Chondrocyte (in vitro differentiated cells): ENCODE data around the gene ZDHHC11. TPM values are rescaled to one million over a fixed set of nuclear protein-coding genes. Genes with fewer than 3 reads are reported as not detected.

Source experiments
- DNase-seq: peaks from one replicate; pipeline ENCODE4 v3.0.0; 2021; ENCODE audit warnings: mixed read lengths, low spot score
- H3K27ac Mint-ChIP-seq: one replicate; pipeline ENCODE4 v1.8.0; 2021; ENCODE audit warnings: mild to moderate bottlenecking, moderate library complexity, mixed read lengths; ENCODE audit not compliant: unreplicated experiment
- H3K27me3 Mint-ChIP-seq: 2 replicates; pipeline ENCODE4 v1.8.0; 2021; ENCODE audit warnings: low read depth, mixed read lengths
- H3K36me3 Mint-ChIP-seq: 2 replicates; pipeline ENCODE4 v1.8.0; 2021; ENCODE audit warnings: low read depth, mixed read lengths
- H3K4me1 Mint-ChIP-seq: 2 replicates; pipeline ENCODE4 v1.8.0; 2021; ENCODE audit warnings: low read depth, mild to moderate bottlenecking, mixed read lengths
- H3K4me3 Mint-ChIP-seq: one replicate; pipeline ENCODE4 v1.8.0; 2021; ENCODE audit warnings: mild to moderate bottlenecking, moderate library complexity, mixed read lengths; ENCODE audit not compliant: unreplicated experiment
- H3K9me3 Mint-ChIP-seq: 2 replicates; pipeline ENCODE4 v1.8.0; 2021; ENCODE audit warnings: low read depth, mixed read lengths
- long read RNA-seq: library from polyadenylated mRNA; stranded (forward); transcript quantifications from one replicate; pipeline ENCODE4 v2.0.0, GENCODE V29; 2021
- total RNA-seq: library from RNA; stranded (reverse); gene quantifications from 3 replicates; pipeline ENCODE4 v1.2.1, GENCODE V29; 2021
- TF ChIP-seq, protein P1 (sequence below): fragments of 200-600 bp; sonication (generic); IDR thresholded peaks from 2 replicates; pipeline ENCODE4 v1.5.0; 2021; ENCODE audit warnings: antibody characterized with exemption, mild to moderate bottlenecking, moderate library complexity

ZDHHC11 gene, protein sequence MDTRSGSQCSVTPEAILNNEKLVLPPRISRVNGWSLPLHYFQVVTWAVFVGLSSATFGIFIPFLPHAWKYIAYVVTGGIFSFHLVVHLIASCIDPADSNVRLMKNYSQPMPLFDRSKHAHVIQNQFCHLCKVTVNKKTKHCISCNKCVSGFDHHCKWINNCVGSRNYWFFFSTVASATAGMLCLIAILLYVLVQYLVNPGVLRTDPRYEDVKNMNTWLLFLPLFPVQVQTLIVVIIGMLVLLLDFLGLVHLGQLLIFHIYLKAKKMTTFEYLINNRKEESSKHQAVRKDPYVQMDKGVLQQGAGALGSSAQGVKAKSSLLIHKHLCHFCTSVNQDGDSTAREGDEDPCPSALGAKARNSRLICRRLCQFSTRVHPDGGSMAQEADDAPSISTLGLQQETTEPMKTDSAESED
- 1.9 to 4.7 TPM (median 2.3 TPM) in 3 replicates for total RNA-seq
- long read RNA-seq, partial matches to known transcripts, result 1 of 1 reads
- long read RNA-seq, other reads (novel, unspliced or antisense), result 0 of 1 reads

DNA sequence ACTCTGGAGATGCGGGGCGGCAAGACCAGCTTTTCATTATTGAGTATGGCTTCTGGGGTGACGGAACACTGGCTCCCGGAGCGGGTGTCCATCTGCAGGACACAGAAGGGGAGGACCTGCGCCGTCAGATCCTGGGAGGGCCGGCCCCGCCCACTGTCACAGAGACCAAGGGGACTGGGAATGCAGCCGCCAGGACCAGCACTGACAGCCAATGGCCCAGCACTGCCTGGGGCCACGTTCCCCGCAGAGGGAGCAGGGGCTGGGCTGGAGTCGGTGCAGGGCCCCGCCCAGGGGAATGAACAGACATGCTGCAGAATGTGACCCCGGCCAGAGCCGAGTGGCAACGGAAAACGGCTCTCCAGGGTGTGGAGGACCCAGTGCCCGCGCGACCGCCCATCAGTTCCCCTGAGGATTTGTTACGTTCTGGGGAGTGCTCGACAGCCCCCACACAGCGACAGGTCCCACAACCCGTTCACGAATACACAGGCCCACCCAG lies at the start of gene ZDHHC11:
Gene ZDHHC11, minus strand, starts transcription at position 476 of the 496 bp plus-strand sequence. Its CDS starts 384 bp downstream, at position 92.
- peaks cover 22% of the 10 kb centered on the region for H3K27me3 Mint-ChIP-seq

DNA sequence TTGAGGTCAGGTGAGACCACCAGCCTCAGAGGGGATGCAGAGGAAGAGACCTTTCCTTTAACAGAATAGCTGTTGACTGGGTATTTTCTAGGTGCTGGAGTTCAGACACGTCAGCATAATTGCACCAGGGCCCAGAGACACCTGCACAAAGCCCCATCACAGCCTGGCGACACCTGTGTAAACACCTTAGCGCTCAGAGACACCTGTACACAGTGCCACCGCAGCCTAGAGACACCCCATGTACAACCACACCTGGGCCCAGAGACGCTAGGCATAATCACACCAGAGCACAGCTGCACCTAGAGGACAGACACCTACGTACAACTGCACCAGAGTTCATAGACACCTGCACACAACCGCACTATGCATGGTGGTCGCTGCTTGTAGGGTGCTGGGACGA lies 42.9 kb upstream of the ZDHHC11 start:
- H3K36me3 Mint-ChIP-seq, result peaks cover 2% of the 10 kb centered on the region
- TF ChIP-seq, protein P1, sequence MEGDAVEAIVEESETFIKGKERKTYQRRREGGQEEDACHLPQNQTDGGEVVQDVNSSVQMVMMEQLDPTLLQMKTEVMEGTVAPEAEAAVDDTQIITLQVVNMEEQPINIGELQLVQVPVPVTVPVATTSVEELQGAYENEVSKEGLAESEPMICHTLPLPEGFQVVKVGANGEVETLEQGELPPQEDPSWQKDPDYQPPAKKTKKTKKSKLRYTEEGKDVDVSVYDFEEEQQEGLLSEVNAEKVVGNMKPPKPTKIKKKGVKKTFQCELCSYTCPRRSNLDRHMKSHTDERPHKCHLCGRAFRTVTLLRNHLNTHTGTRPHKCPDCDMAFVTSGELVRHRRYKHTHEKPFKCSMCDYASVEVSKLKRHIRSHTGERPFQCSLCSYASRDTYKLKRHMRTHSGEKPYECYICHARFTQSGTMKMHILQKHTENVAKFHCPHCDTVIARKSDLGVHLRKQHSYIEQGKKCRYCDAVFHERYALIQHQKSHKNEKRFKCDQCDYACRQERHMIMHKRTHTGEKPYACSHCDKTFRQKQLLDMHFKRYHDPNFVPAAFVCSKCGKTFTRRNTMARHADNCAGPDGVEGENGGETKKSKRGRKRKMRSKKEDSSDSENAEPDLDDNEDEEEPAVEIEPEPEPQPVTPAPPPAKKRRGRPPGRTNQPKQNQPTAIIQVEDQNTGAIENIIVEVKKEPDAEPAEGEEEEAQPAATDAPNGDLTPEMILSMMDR, result no peak
- H3K4me1 Mint-ChIP-seq, result peaks cover 21% of the 10 kb centered on the region
- no peak overlapping the region for H3K27ac Mint-ChIP-seq
- H3K9me3 Mint-ChIP-seq, result no peaks in the 10 kb centered on the region
- H3K27me3 Mint-ChIP-seq, result no peaks in the 10 kb centered on the region
- peak; percentile 39 for DNase-seq
- H3K4me3 Mint-ChIP-seq, result peak overlapping the region; percentile 94

More for the DNA sequence above, at the start of gene ZDHHC11:
- peak; percentile 86 for DNase-seq
- H3K36me3 Mint-ChIP-seq, result no peaks in the 10 kb centered on the region
- no peak within 1 kb of the TSS for H3K4me3 Mint-ChIP-seq
- no peaks in the 10 kb centered on the region for H3K4me1 Mint-ChIP-seq
- H3K27ac Mint-ChIP-seq, result no peak within 1 kb of the TSS
- TF ChIP-seq, protein P1, result no peak
- H3K9me3 Mint-ChIP-seq, result no peaks in the 10 kb centered on the region

DNA sequence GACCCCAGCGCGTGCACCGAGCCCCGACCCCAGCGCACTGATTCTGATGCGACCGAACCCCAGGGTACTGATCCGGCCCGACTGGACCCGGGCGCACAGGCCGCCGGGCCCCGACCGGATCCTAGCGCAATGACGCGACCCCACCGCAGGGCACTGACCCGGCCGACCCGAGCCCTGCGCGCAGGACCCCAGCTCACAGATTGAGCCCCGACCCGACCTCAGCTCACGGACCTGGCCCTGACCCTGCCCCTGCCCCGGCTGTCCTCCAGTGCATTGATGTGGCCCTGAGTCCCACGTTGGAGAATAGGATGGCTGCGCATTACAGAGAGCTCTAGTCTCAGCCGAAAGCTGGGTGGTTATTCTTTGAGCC lies 42.3 kb upstream of the ZDHHC11 start:
- Mint-ChIP-seq H3K9me3 (no peaks in the 10 kb centered on the region), H3K27ac (no peak overlapping the region), H3K36me3 (peaks cover 5% of the 10 kb centered on the region), H3K27me3 (no peaks in the 10 kb centered on the region), H3K4me1 (peaks cover 27% of the 10 kb centered on the region), H3K4me3 (peak overlapping the region; percentile 94)
- DNase-seq, result peak; percentile 67
- TF ChIP-seq, protein P1, result no peak

DNA sequence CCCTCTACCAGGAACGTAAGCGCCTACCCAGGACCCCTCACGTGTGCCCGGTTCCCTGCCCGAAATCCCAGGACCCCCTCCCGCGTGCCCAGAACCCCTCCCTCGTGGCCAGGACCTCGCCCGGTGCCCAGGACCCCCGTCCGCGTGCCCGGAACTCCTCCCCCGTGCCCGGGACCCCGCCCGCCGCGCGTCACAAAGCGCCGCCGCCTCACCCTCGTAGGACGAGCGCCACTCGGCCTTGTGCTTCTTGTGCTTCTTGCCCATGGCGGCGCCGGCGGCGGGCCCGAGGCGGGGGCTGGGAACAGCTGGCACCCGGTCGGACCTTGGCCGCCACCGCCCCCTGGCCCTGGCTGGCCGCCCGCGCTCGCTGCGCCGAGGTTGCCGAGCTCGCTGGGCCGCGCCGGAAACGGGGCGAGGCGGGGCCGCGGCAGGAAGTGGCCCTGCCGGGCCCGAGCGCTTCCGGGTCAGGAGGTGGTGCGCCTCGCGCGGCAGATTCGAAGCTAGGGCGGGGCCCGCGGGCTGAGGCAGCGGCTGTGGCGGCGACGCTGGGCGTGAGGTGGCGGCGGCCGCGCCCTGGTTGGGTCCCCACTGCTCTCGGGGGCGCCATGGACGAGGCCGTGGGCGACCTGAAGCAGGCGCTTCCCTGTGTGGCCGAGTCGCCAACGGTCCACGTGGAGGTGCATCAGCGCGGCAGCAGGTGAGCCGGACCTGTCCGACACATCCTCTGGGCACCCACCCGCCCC lies 41.8 kb upstream of the ZDHHC11 start, which contains the start of the genes BRD9 and TRIP13:
Gene BRD9, minus strand, starts transcription at position 408 of the 743 bp plus-strand sequence. Its CDS starts 144 bp downstream, at position 264.
Gene TRIP13, plus strand, starts transcription at position 491 of the 743 bp plus-strand sequence. Its CDS starts 115 bp downstream, at position 606.
- Mint-ChIP-seq H3K27me3 (no peaks in the 10 kb centered on the region), H3K36me3 (peaks cover 6% of the 10 kb centered on the region), H3K9me3 (no peaks in the 10 kb centered on the region), H3K4me3 (peak within 1 kb of the TSS; percentile 94), H3K4me1 (peaks cover 29% of the 10 kb centered on the region), H3K27ac (peak within 1 kb of the TSS; percentile 93)
- TF ChIP-seq, protein P1, result peak; percentile 37
- peak; percentile 94 for DNase-seq
